HFF-Myc (cell line): ENCODE results near the gene SYNJ1.

Source experiments
- DNase-seq: peaks from one replicate; pipeline ENCODE4 v3.0.0-alpha.2; 2011; ENCODE audit warnings: low read depth; ENCODE audit errors: extremely low read depth
- H3K4me3 ChIP-seq: replicated peaks from 2 replicates; pipeline ENCODE4 v1.5.1; 2011; ENCODE audit warnings: low read depth, mild to moderate bottlenecking, control low read depth, low read length
- TF ChIP-seq, protein P1 (sequence below): IDR thresholded peaks from 2 replicates; pipeline ENCODE4 v1.5.1; 2012; ENCODE audit warnings: mild to moderate bottlenecking, low read depth, low read length, control low read depth; ENCODE audit errors: missing control alignments

Gene SYNJ1

DNA sequence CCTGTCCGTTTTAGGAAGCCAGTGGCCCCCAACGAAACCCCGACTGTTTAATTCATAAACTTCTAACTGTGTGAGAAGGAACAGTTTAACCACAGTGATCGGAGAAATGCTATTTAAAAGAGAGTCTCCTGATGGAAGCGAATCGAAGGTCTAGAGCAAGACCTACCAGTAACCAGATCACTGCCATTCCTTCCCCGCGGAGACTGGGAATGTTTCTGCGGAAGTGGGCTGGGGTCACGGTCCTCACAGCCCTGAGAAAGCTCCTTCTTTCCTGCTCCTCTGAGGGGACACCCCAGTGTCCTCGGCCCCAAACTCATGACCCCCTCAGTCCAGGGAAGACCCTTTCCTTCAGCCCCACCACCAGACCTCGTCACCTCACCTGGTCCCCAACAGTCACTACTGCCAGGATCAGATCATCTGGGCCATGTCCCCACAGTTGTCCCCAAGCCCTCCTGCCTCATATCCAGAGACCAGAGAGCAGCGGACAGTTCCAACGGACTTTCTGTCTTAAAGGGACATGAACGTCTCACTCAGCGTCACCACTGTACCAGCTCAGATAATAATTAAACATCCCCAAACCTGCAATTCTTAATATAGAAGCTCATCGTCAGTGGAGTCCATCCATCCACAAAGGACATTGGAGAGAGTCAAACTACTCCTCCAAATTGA is 142.6 kb downstream of the SYNJ1 start, which contains the start of gene TCP10L:
Gene TCP10L, minus strand, starts transcription at position 482 of the 669 bp plus-strand sequence. CDS start 1,219 bp downstream, outside the sequence.
- DNase-seq = no peak
- H3K4me3 ChIP-seq = no peak within 1 kb of the TSS
- TF ChIP-seq, protein P1, sequence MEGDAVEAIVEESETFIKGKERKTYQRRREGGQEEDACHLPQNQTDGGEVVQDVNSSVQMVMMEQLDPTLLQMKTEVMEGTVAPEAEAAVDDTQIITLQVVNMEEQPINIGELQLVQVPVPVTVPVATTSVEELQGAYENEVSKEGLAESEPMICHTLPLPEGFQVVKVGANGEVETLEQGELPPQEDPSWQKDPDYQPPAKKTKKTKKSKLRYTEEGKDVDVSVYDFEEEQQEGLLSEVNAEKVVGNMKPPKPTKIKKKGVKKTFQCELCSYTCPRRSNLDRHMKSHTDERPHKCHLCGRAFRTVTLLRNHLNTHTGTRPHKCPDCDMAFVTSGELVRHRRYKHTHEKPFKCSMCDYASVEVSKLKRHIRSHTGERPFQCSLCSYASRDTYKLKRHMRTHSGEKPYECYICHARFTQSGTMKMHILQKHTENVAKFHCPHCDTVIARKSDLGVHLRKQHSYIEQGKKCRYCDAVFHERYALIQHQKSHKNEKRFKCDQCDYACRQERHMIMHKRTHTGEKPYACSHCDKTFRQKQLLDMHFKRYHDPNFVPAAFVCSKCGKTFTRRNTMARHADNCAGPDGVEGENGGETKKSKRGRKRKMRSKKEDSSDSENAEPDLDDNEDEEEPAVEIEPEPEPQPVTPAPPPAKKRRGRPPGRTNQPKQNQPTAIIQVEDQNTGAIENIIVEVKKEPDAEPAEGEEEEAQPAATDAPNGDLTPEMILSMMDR = no peak

DNA sequence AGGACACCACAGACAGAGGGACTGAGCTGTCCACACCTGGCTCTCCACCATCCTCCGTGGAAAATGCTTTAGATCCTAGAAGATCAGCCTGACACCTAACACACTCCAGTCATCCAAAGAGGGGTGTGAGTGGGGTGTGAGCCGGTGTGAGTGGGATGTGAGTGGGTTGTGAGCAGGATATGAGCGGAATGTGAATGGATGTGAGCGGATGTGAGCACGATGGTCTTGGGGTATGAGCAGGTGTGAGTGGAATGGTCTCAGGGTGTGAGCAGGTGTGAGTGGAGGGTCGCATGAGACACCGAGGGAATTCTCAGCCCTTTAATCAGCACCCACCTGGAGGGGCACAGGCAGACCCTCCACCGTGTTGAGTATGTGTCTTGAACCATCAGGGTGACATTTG is 143.3 kb downstream of the SYNJ1 start:
- DNase-seq = no peak
- TF ChIP-seq, protein P1 = no peak
- no peak overlapping the region for H3K4me3 ChIP-seq

DNA sequence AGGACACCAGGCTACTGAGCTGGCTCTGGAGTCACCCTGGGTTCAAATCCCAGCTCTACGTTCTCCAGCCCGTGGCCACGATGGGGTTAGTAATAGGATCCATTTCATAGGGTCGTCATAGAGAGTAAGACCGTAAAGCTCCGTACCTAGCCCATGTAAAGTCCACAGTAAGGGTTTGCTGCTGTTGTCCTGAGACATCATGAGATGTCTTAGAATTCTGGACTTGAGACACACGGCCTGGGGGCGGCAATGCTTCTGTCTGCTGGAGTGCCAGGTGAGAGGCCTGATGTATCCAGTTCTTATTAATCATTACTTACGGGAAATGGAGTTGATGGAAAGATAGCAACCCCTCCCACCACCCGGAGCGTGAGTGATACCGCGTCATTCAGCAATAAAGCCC is 146.1 kb downstream of the SYNJ1 start:
- DNase-seq = no peak
- TF ChIP-seq, protein P1 = no peak

DNA sequence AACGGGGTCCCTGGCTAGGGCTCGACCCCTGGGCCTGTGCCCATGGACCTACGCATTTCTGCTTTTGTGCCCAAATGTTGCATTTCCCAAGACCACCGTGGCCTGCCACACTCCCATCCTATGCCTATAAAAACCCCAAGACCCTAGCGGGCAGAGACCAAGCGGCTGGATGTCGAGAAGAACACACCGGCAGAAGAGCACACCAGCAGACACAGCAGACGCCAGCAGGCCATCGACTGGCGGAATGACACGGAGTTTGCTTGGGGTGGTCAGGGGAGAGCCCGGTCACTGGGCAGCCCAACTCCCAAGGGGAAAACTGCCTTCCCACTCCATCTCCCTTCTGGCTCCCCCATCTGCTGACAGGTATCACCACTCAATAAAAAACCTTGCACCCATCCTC is 146.9 kb downstream of the SYNJ1 start:
- DNase-seq = no peak
- TF ChIP-seq, protein P1 = no peak
- H3K4me3 ChIP-seq = no peak overlapping the region

More for the DNA sequence above, 146.1 kb downstream of the SYNJ1 start:
- H3K4me3 ChIP-seq = no peak overlapping the region
